NCI-H187 (cell line): ENCODE results near the gene KRTAP5-3.
A peak's percentile ranks its signal among the peaks of the same experiment; 100 is the strongest.
"Not testable (repeated sequence)": the region's sequence is repeated elsewhere in the genome, so short reads cannot be mapped to it uniquely, and the experiment has no call there.

Experiments
- DNase-seq, 2 experiments: peaks; one replicate each; lab custom pipeline; 2025; lab: John Stamatoyannopoulos, UW

The KRTAP5-3 gene

DNA sequence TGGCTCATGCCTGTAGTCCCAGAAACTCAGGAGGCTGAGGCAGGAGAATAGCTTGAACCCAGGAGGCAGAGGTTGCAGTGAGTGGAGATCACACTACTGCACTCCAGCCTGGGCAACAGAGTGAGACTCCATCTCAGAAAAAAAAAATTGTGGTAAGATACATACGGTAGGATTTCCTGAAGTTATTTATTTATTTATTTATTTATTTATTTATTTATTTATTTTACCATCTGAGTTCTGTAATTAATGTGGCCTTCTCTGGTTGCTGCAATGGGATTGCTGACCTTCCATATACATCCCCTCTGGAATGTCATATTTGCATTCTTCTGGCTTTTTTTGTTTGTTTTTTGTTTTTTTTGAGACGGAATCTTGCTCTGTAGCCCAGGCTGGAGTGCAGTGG, 25.4 kb downstream of the KRTAP5-3 start:
- DNase-seq, result not testable (repeated sequence)

DNA sequence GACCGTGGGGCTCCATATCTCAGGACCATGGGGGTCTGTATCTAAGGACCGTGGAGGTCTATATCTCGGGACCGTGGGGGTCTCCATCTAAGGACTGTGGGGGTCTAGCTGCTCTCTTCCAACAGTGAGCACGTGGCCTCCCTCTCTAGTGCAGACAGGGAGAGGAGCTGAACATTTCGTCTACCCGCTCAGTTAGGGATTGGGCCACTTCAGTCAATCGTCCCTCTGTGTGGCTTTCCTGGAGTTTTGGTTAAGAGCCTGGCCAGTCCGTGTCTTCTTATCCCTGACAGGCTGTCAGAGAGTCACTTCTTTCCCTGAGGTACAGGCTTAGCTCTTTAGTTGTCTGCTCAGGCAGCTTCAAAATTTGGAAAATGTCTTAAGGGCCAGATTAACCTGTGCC, 26.3 kb downstream of the KRTAP5-3 start:
- no peak for DNase-seq

DNA sequence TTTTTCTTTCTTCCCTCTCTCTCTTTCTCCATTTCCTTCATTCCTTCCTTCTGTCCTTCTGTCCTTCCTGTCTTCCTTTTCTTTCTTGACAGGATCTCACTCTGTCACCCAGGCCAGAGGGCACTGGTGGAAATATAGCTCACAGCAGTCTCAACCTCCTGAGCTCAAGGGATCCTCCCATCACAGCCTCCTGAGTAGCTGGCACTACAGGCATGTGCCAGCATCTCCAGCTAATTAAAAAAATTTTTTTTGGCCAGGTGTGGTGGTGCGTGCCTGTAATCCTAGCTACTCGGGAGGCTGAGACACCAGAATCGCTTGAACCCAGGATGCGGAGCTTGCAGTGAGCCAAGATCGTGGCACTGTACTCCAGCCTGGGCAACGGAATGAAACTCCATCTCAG, 31.4 kb downstream of the KRTAP5-3 start:
- DNase-seq, result no peak

- DNase-seq, result not testable (repeated sequence)
Measured at GRCh38 chr11:1575756-1576155, 32.5 kb downstream of the KRTAP5-3 start.

- no peak for DNase-seq
Measured at GRCh38 chr11:1574933-1575242, 33.4 kb downstream of the KRTAP5-3 start.

DNA sequence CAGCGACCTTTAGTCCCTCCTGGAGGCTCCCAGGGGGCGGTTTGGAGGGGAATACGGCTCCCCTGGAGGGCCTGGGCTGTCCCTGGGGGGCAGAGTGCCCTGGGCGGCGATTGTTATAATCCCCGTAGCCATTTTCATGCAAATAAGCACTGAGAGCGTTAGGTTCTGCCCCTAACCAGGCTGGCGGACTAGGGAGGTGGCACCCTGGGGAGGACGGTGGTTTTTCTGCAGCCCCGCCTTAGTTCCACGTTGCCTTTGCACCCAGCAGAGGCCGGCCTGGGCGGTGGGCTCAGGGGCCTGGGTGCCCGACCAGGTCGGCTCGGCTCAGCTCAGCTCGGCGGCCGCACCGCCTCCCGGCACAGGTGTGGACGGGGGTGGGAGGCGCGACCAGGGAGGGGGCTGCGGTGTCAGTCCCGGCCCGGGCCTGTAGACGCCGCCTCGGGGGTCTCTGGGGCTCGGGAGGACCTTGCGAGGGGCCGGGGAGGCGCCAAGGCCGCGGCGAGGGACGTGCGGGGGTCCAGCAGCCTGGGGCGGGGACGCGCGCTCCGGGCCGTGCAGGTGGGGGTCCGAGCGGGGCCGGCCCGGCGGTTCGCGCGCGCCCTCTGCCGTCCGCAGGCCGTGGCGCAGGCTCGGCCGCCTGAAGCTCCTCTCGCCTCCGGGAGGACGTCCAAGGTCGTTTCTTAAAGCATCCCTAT, 33.9 kb downstream of the KRTAP5-3 start:
- DNase-seq, result peak; percentile 51 to 93

- peak in 1 of 2 experiments; percentile 93 for DNase-seq
Measured at GRCh38 chr11:1573903-1574237, 34.4 kb downstream of the KRTAP5-3 start.

DNA sequence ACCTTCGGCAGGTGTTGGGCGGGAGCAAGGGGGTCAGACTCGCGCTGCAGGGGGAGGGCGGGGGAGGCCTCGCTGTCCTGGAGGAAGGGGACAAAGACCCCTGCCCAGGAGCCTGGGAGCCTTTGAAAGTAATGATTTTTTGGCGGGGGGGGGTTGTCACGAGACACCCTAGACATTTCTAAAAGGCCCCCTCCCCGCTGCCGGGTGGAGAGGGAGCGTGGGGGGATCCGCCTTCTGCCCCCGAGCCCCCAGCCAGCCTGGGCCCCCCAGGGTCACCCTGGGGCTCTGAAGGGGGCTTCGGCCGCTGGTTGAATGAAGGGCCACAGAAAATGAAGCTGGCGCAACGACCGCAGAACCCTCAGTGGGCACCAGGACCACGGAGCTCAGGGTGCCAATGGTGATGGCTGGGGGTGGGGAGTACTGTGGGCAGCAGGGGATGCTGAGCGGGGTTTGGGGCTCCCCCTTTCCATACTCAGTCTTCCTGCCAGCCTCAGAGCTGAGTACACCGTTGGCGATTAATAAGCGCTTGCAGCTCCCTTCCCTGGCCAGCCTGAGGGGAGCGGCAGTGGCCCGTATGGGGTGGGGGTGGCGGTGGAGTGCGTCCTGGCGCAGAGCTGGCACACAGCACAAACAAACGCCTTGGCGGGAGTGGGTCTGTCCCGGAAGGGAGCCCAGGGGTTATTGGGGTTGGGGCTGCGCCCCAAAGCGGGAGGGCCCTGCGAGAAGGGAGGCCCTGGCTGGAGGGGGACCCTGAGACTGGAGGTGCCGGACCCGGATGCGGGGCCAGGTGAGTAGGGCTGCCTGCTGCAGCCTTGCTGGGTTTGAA, 35.0 kb downstream of the KRTAP5-3 start:
- peak in 1 of 2 experiments; percentile 39 for DNase-seq

DNA sequence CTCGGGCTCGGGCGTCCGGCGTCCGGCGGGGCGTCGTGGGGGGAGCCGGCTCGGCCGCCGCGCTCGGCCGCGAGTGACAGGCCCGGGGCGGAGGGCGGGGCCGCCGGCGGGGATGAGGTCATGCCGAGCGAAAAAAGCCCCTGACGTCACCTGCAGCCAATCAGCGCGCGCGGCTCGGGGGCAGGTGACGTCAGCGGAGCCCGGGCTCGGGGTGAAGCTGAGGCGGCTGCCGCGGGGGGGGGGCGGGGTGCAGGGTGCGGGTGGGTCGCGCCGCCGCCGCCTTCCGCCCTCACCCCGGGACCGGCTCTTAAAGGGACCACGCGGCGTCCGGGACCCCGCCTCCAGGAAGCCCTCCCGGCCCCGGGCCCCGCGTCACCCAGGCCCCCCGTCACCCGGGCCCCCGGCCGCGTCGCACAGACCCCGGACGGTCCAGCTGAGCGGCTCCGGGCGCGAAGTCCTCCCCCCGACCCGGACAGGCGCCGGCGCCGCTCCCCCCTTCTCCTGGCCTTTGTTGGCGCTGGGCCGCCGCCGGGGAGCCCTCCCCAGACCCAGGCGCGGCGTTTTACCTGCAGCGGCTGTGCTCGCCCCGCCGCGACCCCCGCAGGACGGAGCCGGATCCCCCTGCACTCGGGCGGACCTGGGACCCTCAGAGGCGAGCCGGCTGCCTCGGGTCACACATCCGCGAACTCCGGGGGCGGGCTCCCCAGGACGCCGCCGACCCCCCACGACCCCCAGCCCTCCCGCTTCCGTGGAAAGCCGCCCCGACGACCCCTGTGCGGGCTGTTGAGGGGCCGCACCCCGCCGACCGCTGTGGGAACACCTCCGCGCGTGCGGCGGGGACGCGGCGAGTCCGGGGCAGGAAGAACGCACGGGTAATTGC, 35.8 kb downstream of the KRTAP5-3 start, which contains the start of gene DUSP8:
Gene DUSP8, minus strand, starts transcription at position 75 of the 880 bp plus-strand sequence. CDS start 6,445 bp downstream, outside the sequence.
- DNase-seq, result peak; percentile 71 to 85

- DNase-seq, result no peak
Measured at GRCh38 chr11:1571760-1572196, 36.5 kb downstream of the KRTAP5-3 start.

DNA sequence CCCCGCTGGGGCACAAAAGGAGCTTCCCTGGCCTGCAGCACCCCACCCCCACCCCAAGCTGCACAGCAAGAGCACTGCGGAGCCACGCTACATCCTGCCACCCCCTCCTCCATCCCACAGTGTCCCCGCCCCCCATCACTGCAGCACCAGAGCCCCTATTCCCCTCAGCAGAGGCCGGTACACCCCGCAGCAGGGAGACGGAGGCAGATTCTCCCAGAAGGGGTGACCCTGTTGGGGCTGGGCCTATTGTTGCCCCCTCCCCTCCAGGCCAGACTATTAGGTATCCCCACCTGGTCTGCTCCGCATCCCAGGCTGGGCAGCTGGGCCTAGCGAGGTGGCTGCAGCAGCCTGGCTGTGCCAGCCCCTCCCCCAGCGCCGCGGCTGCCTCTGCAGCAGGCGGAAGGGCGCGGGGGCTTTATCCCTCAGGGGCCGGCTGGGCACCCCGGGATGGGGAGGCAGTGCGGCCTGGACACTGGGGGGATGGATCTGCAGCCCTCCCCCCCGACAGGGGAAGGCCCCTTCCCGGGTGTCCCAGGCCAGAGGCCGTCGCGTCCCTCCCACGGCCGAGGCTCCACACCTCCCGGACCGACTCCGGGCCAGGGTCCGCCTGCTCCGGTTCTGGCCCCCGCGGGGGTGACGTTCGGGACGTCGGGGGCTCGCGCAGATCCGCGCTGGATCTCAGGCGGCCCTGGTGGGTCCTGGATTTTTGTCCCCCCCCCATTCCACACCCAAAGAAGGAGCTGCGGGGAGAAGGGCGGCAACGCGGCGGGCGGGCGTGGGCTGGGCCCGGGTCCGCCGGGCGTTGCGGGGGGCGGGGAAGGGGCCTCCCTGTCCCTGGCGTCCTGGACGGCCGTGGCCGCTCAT, 37.1 kb downstream of the KRTAP5-3 start:
- DNase-seq, result no peak

DNA sequence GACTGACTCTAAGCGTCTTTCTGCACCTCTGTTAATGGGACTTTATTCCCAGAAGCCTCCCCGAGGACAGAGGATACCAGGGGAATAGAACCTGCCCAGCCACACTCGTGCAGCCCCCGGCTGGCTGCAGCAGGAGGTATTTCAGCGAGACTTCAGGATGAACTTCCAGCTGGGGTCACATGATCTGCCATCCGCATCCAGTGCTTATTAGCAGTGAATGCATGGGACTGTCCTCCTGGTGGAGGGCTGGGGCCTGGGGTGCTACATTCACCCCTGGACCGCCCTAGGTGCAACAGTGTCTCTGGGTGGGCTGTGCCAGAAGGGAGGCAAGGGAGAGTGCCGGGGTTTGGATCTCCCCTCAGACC, 37.8 kb downstream of the KRTAP5-3 start:
- DNase-seq, result no peak

DNA sequence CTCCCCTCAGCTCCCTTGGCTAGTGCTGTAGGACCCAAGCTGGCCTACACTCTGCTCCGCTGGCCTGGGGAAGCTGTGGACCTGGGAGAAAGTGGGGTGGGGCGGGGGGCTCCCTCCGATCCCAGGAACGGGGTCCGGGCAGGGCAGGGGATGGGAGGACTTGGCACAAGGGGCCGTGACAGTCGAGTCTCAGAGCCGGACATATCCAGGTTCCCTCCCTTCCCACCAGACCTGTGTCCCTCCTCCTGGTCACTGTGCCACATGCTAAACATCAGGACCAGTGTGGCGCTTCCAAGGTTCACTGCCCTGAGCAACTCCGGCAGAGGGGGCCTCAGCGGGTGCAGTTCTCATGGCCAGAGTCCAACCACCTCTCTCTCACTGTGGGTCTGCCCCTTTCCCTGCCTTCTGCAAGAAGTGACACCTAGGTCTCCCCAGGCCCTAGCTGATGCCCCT, 38.2 kb downstream of the KRTAP5-3 start:
- DNase-seq, result no peak

DNA sequence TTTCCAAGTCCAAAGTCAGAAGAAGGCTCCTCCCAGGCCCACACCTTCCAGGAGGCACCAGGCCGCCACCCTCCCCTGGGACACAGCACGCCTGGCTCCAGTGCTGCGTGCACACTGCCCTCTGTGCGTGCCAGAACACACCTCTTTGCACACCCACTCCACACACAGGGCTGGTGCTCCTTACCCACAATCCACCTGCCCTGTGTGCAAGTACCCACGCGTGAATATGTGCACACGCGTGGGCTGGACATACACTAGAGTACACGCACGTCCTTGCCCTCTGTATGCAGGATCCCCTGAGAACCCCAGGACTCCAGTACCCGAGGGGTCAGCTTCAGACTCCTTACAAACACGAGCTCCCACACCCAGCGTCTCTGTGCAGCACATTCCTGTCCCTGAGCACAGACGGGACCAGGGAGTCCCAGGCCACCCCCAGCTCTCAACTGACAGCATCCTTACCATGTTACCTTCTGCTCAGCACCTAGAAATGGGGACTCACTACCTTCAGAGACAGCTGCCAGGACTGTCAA, 38.9 kb downstream of the KRTAP5-3 start:
- DNase-seq, result no peak

GRCh38 chr11:1568441-1568911, 39.8 kb downstream of the KRTAP5-3 start:
- DNase-seq, result no peak

GRCh38 chr11:1567721-1568100, 40.6 kb downstream of the KRTAP5-3 start:
- no peak for DNase-seq

- no peak for DNase-seq
Measured at GRCh38 chr11:1567052-1567720, 41.1 kb downstream of the KRTAP5-3 start.

- no peak for DNase-seq
Measured at GRCh38 chr11:1566381-1567051, 41.7 kb downstream of the KRTAP5-3 start.

DNA sequence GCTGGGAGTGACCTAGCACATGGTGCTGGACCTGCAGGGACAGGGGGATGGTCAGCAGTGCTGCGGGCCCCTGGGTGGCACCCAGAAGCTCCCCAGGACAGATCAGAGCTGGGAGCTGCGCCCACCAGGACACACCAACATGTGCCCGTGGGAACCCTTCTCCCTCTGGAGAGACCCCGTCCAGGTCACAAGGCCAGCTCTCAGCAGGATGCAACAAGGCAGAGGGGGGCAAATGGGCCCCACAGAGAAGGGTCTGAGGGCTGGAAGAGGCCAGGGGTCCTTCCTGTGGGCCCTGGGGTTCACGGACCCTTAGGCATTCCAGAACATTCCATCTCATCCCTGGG, 42.4 kb downstream of the KRTAP5-3 start:
- DNase-seq, result no peak
